Activated CD4-positive, alpha-beta T cell treated with anti-CD3 and anti-CD28 coated beads for 36 hours (primary cell): ENCODE measurements around the gene ZDHHC11B. TPM values are rescaled to one million over a fixed set of nuclear protein-coding genes. Genes with fewer than 3 reads are reported as not detected.
"Not testable (repeated sequence)": the region's sequence is repeated elsewhere in the genome, so short reads cannot be mapped to it uniquely, and the experiment has no call there.

ENCODE experiments used
- ATAC-seq: fragments of 200-7000 bp; cut with Tn5 transposase; one replicate; pipeline ENCODE4 v1.10.0; 2021; ENCODE audit warnings: mild to moderate bottlenecking, moderate library complexity
- CTCF ChIA-PET: fragments of 350-600 bp; sonication (Branson Sonifier 250); formaldehyde crosslinking; loops from one replicate; lab custom pipeline; 2021; ENCODE audit warnings: antibody characterized with exemption; lab: Charles Lee
- POLR2A ChIA-PET: fragments of 350-600 bp; sonication (Branson Sonifier 250); formaldehyde crosslinking; loops from one replicate; lab custom pipeline; 2021; ENCODE audit warnings: antibody characterized with exemption, inconsistent platforms; lab: Charles Lee
- DNase-seq: peaks from one replicate; pipeline ENCODE4 v3.0.0-alpha.2; 2020
- H3K27ac Mint-ChIP-seq: one replicate; pipeline ENCODE4 v1.8.0; 2021; ENCODE audit warnings: mixed read lengths
- H3K27me3 Mint-ChIP-seq: one replicate; pipeline ENCODE4 v1.8.0; 2021; ENCODE audit warnings: mixed read lengths
- H3K36me3 Mint-ChIP-seq: one replicate; pipeline ENCODE4 v1.8.0; 2021; ENCODE audit warnings: low read depth, mixed read lengths
- H3K4me1 Mint-ChIP-seq: one replicate; pipeline ENCODE4 v1.8.0; 2021; ENCODE audit warnings: mixed read lengths
- H3K4me3 Mint-ChIP-seq: one replicate; pipeline ENCODE4 v1.8.0; 2021; ENCODE audit warnings: mild to moderate bottlenecking, moderate library complexity, mixed read lengths
- H3K9me3 Mint-ChIP-seq: one replicate; pipeline ENCODE4 v1.8.0; 2021; ENCODE audit warnings: low read depth, mixed read lengths
- intact Hi-C, 2 experiments: fragments of 100-400 bp; cut with DNase I in 1 of 2; cut with micrococcal nuclease in 1 of 2; formaldehyde crosslinking; loops; one replicate each; pipeline versions ENCODE4 v1.14.2 to v1.15.1; 2022 to 2024; cut with DNase I, micrococcal nuclease
- total RNA-seq, 2 experiments: library from RNA; stranded (reverse); gene quantifications; one replicate each; pipeline ENCODE4 v1.2.3, GENCODE V29; 2021

Gene ZDHHC11B
- total RNA-seq, 2 experiments from 2014 or later, result 0.48 to 0.61 TPM

DNA sequence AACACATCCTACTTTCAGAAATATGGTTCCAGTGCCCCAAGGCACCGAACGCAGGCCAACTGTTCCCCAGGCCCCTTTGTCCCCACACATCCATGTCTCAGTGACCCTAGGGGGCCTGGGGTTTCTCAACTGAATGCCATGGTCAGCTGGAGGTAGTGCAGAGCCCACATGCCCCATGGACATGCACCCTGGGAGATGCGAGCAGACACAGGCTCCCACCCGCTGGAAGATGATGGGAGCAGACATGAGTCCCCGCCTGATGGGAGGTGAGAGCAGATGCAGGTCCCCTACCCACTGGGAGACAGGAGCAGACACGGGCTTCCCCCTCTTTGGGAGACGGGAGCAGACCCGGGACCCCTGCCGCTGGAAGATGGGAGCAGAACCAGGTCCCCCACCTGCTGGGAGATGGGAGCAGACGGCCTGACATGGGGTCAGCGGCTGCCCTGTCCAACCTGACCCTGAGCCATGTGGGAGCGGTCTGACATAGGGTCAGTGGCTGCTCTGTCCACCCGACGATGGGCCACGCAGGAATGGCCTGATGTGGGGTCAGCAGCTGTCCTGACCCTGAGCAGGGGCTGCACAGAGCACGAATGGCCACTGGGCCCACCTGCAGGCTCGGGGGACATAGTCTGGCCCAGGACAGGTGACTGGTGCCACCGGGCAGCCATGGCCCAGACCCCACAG lies 18.4 kb downstream of the ZDHHC11B start:
- Mint-ChIP-seq H3K27me3 (no peaks in the 10 kb centered on the region), H3K9me3 (no peaks in the 10 kb centered on the region), H3K36me3 (no peaks in the 10 kb centered on the region), H3K4me1 (no peaks in the 10 kb centered on the region), H3K4me3 (no peak overlapping the region), H3K27ac (no peak overlapping the region)
- POLR2A ChIA-PET, result no interaction called here
- ATAC-seq (no peak), DNase-seq (no peak)
- intact Hi-C loops, result no loop called here
- CTCF ChIA-PET, result no interaction called here

DNA sequence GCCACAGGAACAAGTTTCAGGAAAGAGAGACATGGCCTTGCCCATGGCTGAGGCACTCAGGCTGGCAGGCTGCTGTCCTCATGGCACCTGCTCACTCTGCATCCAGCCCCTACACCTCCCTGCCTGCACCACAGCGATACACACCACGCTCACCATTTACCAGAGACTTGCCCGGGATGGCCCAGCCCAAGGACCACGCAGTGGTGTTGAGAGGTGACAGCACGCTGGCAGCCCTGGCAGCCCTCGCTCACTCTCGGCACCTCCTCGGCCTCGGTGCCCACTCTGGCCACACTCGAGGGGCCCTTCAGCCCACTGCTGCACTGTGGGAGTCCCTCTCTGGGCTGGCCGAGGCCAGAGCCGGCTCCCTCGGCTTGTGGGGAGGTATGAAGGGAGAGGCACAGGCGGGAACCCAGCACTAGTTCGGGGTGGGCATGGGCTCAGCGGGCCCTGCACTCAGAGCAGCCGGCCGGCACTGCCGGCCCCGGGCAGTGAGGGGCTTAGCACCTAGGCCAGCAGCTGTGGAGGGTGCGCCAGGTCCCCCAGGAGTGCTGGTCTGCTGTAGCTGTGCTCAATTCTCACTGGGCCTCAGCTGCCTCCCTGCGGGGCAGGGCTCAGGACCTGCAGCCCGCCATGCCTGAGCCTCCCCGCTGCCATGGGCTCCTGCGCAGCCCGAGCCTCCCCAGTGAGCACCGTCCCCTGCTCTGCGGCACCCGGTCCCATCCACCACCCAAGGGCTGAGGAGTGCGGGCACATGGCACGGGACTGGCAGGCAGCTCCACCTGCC lies 20.3 kb downstream of the ZDHHC11B start:
- intact Hi-C loops, result no loop called here
- ChIA-PET CTCF (no interaction called here), POLR2A (no interaction called here)
- H3K4me3 Mint-ChIP-seq, result no peak overlapping the region
- H3K4me1 Mint-ChIP-seq, result peaks cover 2% of the 10 kb centered on the region
- H3K27me3 Mint-ChIP-seq, result no peaks in the 10 kb centered on the region
- H3K9me3 Mint-ChIP-seq, result no peaks in the 10 kb centered on the region
- H3K36me3 Mint-ChIP-seq, result no peaks in the 10 kb centered on the region
- no peak for DNase-seq
- no peak overlapping the region for H3K27ac Mint-ChIP-seq
- ATAC-seq, result no peak

DNA sequence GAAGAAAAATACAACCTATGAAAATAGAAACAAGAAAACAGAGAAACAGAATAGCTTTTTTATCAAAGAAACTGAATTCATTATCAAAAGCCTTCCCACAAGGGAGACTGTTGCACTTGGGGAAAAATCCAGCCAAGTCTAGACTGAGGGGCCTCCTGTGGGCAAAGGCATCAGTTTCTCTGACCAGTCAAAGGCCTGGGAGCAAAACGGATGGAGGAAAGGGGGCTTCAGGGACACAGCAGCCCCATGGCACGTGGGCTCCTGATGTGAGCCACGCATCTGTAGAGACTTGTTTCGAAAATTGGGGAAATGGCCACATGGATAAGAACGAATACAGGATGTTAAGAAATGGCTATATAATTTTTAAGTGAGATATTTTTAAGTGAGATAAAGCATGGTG lies 21.1 kb downstream of the ZDHHC11B start:
- ChIA-PET POLR2A (no interaction called here), CTCF (no interaction called here)
- no peaks in the 10 kb centered on the region for H3K9me3 Mint-ChIP-seq
- peaks cover 10% of the 10 kb centered on the region for H3K4me1 Mint-ChIP-seq
- intact Hi-C loops, result no loop called here
- ATAC-seq (no peak), DNase-seq (no peak)
- no peak overlapping the region for H3K4me3 Mint-ChIP-seq
- H3K27ac Mint-ChIP-seq, result no peak overlapping the region
- no peaks in the 10 kb centered on the region for H3K36me3 Mint-ChIP-seq
- no peaks in the 10 kb centered on the region for H3K27me3 Mint-ChIP-seq

DNA sequence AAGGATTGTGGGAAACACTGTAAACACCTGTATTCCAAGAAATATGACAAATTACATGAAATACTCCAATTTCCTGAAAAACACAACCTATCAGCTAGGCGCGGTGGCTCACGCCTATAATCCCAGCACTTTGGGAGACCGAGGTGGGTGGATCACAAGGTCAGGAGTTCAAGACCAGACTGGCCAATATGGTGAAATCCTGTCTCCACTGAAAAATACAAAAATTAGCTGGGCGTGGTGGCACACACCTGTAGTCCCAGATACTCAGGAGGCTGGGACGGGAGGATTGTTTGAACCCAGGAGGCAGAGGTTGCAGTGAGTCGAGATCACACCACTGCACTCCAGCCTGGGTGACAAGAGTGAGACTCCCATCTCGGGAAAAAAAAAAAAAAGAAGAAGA lies 21.5 kb downstream of the ZDHHC11B start:
- H3K4me3 Mint-ChIP-seq, intact Hi-C loops, ATAC-seq, H3K9me3 Mint-ChIP-seq, DNase-seq, H3K36me3 Mint-ChIP-seq, H3K27me3 Mint-ChIP-seq, POLR2A ChIA-PET, CTCF ChIA-PET, H3K27ac Mint-ChIP-seq: not testable (repeated sequence)
- H3K4me1 Mint-ChIP-seq, result peaks cover 13% of the 10 kb centered on the region

DNA sequence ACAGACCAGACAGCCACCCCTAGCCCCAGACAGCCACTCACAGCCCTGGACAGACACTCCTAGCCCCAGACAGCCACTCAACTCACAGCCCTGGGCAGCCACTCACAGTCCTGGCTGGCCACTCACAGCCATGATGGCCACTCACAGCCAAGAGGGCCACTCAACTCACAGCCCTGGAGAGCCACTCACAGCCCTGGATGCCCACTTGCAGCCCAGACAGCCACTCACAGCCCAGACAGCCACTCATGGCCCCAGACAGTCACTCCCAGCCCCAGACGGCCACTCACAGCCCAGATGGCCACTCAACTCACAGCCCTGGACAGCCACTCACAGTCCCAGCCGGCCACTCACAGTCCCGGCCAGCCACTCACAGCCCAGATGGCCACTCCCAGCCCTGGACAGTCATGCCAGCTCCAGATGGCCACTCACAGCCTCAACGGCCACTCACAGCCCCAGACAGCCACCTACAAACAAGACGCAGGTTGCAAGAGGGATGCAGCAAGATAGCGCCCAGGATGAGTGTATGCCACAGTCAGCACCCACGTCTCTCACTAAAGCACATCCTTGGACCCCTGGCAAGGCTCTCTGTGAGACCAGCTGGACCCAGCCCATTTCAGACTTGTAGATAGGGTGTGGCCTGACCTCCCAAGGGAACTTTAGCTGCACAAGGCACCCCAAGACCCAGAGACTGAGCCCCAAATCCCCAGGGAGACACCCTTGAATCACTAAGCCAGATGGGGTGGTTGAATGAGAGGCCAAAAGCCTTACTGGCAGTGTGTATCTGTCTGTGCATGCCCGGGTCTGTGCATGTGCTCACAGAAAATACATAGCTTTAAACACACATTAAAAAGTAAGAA lies 22.4 kb downstream of the ZDHHC11B start:
- intact Hi-C loops, result no loop called here
- Mint-ChIP-seq H3K9me3 (no peaks in the 10 kb centered on the region), H3K27me3 (no peaks in the 10 kb centered on the region), H3K4me1 (peaks cover 19% of the 10 kb centered on the region), H3K4me3 (no peak overlapping the region), H3K27ac (no peak overlapping the region), H3K36me3 (no peaks in the 10 kb centered on the region)
- DNase-seq, result no peak
- CTCF ChIA-PET, result no interaction called here
- no peak for ATAC-seq
- POLR2A ChIA-PET, result no interaction called here

DNA sequence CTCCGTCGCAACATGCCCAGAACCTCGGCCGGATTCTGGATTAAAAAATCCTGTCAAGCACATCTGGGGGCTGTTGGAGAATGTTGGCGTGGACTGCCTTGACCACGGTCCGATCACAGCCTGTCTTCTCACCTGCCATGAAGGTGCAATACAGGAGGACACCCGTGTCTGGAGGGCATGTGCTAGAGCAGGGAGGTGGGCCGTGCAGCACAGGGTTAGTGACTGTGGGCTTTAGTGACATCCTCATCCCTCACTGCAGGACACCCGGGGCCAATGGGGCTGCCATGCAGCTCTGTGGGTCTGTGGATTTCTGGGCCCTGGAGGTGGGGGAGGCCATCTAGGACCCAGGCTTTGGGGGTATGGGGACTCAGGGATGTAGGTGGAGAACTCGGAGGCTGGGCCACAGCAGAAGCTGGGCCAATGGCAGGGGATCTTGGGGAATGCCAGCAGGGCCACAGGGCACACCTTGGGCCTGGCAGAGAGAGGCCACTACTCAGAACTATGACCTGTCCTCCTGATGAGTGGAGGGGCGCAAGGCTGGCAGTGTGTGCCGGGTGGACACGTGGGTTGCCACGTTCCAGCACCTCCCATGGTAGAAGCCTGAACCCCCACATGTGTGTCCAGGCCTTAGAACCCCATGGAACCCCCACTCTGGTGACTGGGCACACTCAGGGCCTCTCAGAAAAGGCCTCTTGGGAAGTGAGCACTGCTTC lies 23.3 kb downstream of the ZDHHC11B start:
- Mint-ChIP-seq H3K36me3 (no peaks in the 10 kb centered on the region), H3K27ac (no peak overlapping the region), H3K9me3 (no peaks in the 10 kb centered on the region), H3K27me3 (peaks cover under 1% of the 10 kb centered on the region), H3K4me1 (peaks cover 19% of the 10 kb centered on the region), H3K4me3 (no peak overlapping the region)
- ATAC-seq, result no peak
- no peak for DNase-seq
- ChIA-PET POLR2A (no interaction called here), CTCF (no interaction called here)
- intact Hi-C loops, result no loop called here

DNA sequence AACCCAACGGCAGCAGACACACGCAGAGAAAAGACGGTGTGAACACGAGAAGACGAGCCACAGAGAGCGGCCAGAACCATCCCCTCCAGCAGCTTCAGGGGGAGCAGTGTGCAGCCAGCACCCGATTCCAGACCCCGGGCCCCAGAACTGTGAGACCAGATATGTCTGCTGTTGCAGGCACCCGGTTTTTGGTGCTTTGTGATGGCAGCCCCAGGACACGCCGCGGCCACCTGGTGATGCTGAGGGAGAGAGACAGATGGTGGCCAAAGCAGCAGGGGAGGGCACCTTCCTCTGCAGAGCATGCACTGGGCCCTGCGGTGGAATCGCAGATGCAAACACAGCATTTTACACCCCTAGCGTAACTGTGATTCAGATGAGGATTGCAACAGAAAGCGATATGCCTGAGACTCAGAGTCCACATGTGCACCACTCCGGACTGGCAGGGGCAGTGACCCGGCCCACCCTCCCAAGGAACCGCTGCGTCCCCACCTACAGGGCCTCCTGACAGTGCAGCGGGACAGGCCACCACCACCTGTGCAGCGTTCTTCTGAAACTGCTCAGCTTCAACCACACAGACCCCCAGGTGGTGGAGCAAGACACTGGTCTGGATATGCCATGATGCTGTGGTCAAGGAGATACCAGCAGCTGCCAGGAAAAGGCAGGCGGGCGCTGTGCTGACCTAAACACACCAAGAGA lies 24.0 kb downstream of the ZDHHC11B start:
- H3K4me3 Mint-ChIP-seq, result no peak overlapping the region
- no peak for DNase-seq
- intact Hi-C loops, result no loop called here
- no peak overlapping the region for H3K27ac Mint-ChIP-seq
- ChIA-PET POLR2A (no interaction called here), CTCF (no interaction called here)
- ATAC-seq, result no peak
- no peaks in the 10 kb centered on the region for H3K9me3 Mint-ChIP-seq
- peaks cover 19% of the 10 kb centered on the region for H3K4me1 Mint-ChIP-seq
- H3K36me3 Mint-ChIP-seq, result no peaks in the 10 kb centered on the region
- H3K27me3 Mint-ChIP-seq, result peaks cover 2% of the 10 kb centered on the region

DNA sequence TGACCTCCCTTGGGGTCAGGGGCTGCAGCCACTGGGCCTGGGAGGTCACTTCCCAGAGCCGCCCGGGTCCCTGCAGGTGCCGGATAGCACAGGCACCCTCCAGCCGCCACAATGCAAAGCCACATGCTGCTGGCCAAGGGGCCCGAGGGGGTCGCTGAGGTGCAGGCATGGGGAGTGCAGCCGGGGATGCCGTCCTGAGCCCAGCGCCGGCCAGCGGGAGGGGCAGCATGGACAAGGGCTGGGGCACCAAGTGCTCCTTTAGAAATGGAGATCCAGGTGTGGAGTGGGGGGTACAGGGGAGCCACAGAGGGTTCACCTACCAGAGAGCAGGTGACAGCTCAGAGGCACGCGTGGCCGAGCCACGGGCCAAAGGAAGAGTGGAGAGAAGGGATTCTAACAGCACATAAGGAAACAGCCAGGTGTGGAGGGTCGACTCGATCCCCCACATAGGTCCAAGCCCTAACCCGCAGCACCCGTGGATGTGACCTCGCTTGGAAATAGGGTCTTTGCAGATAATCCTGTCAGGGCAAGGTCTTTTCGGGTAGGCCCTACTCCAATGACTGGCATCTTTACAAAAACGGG lies 24.7 kb downstream of the ZDHHC11B start:
- no peaks in the 10 kb centered on the region for H3K9me3 Mint-ChIP-seq
- ChIA-PET CTCF (no interaction called here), POLR2A (no interaction called here)
- H3K27me3 Mint-ChIP-seq, result peaks cover 2% of the 10 kb centered on the region
- ATAC-seq (no peak), DNase-seq (no peak)
- no peaks in the 10 kb centered on the region for H3K36me3 Mint-ChIP-seq
- H3K27ac Mint-ChIP-seq, result no peak overlapping the region
- peaks cover 19% of the 10 kb centered on the region for H3K4me1 Mint-ChIP-seq
- no peak overlapping the region for H3K4me3 Mint-ChIP-seq
- intact Hi-C loops, result loop anchor here (2.0 to 5.0 kb wide), 2 partner anchors 67 to 87 kb away; partner anchors contain the start of gene TPPP (in 1 of the 2)

DNA sequence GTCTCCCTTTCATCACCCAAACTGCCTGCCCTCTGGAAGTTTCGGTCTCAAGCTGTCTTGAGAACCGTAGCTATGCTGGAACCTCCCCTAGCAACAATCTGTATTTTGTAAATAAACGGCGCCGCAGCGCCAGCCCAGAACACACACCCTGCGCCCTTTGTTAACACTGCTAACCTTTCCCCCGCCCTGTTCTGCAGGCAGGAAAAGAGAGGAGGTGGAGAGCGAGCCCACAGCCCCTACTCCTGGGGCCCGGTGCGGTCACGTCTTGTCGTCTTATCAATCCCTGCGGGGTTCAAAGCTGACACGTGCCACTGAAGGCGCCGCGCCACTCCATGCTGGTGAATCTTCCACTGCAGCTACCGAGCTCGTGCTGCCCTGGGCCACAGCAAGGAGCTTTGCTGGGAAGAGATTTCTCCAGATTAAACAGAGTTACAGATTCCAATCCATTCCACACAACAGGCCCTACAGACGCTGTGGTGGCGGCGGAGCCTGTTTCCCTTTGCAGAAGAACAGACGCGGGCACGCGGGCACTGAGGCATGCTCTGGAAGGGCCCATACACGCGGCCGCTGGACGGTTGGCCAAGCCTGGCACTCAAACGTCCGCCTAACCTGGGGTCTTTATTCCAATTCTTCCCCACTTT lies 25.3 kb downstream of the ZDHHC11B start:
- ATAC-seq, result peak; percentile 65

DNA sequence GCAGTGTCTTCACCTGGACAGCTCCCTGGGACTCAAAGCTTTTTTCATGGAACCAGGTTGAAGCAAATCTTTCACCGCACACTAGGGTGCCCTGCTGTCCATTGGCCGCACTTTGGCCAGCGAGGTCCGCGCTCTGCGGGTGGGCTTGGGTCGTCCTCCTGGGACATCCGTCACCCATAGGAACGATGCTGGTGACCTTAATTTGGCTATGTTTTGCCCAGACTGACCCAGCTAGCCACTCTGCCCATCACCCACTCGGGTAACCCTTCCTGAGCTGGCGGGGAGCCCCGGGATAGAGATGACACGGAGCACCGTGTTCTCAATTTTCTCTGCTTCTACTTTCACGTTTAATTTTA lies 25.9 kb downstream of the ZDHHC11B start:
- POLR2A ChIA-PET, result no interaction called here
- DNase-seq, result no peak
- Mint-ChIP-seq H3K4me3 (peak overlapping the region; percentile 7), H3K36me3 (no peaks in the 10 kb centered on the region), H3K27ac (no peak overlapping the region), H3K9me3 (no peaks in the 10 kb centered on the region), H3K4me1 (peaks cover 24% of the 10 kb centered on the region), H3K27me3 (peaks cover 2% of the 10 kb centered on the region)
- intact Hi-C loops, result loop anchor here (2.0 to 5.0 kb wide), 2 partner anchors 66 to 89 kb away; partner anchors contain the start of gene TPPP (in 1 of the 2)
- no peak for ATAC-seq
- CTCF ChIA-PET, result interaction anchor here (0.8 kb wide), 1 partner anchor 147 kb away, joined by 4 read pairs; no protein-coding TSS in a partner anchor

More for the DNA sequence above, 25.3 kb downstream of the ZDHHC11B start:
- intact Hi-C loops, result loop anchor here (2.0 to 5.0 kb wide), 2 partner anchors 66 to 88 kb away; partner anchors contain the start of gene TPPP (in 1 of the 2)
- H3K36me3 Mint-ChIP-seq, result no peaks in the 10 kb centered on the region
- ChIA-PET POLR2A (no interaction called here), CTCF (interaction anchor here (0.8 kb wide), 1 partner anchor 147 kb away, joined by 4 read pairs; no protein-coding TSS in a partner anchor)
- H3K27ac Mint-ChIP-seq, result no peak overlapping the region
- peak overlapping the region; percentile 7 for H3K4me3 Mint-ChIP-seq
- no peaks in the 10 kb centered on the region for H3K9me3 Mint-ChIP-seq
- DNase-seq, result peak; percentile 56
- peaks cover 2% of the 10 kb centered on the region for H3K27me3 Mint-ChIP-seq
- peaks cover 21% of the 10 kb centered on the region for H3K4me1 Mint-ChIP-seq
